KOPT-K1 (cell line): ENCODE measurements around the gene TLN1.

Experiments
- H3K27ac ChIP-seq: fragments of 200-600 bp; sonication (generic); 2 replicates; pipeline ENCODE4 v1.5.1; 2016; ENCODE audit warnings: antibody characterized with exemption, mild to moderate bottlenecking, low read depth, low read length; ENCODE audit not compliant: poor library complexity, severe bottlenecking
- H3K36me3 ChIP-seq: fragments of 200-600 bp; sonication (generic); 2 replicates; pipeline ENCODE4 v1.5.1; 2017; ENCODE audit warnings: antibody characterized with exemption, mild to moderate bottlenecking, low read length, moderate library complexity; ENCODE audit not compliant: insufficient read depth
- H3K9me3 ChIP-seq: fragments of 200-600 bp; sonication (generic); 2 replicates; pipeline ENCODE4 v1.5.1; 2017; ENCODE audit warnings: antibody characterized with exemption, low read length, mild to moderate bottlenecking; ENCODE audit not compliant: insufficient read depth, poor library complexity, severe bottlenecking

Gene TLN1

GRCh38 chr9:35757892-35758275 lies 25.9 kb upstream of the TLN1 start:
- Histone ChIP-seq H3K9me3 (no peaks in the 10 kb centered on the region), H3K36me3 (peaks cover 5% of the 10 kb centered on the region; the same call in 1 of the 2 replicates), H3K27ac (no peak overlapping the region)

- peak overlapping the region; percentile 66 for H3K27ac ChIP-seq
- H3K9me3 ChIP-seq = no peaks in the 10 kb centered on the region
- H3K36me3 ChIP-seq = peaks cover 10% of the 10 kb centered on the region; the same call in 1 of the 2 replicates
These were observed 25.4 kb upstream of the TLN1 start for GRCh38 chr9:35757226-35757891.

- Histone ChIP-seq H3K27ac (peak overlapping the region; percentile 66), H3K9me3 (no peaks in the 10 kb centered on the region), H3K36me3 (peaks cover 13% of the 10 kb centered on the region; the same call in 1 of the 2 replicates)
These were observed 24.6 kb upstream of the TLN1 start for GRCh38 chr9:35756275-35757225.

- peaks cover 13% of the 10 kb centered on the region; the same call in 1 of the 2 replicates for H3K36me3 ChIP-seq
- H3K27ac ChIP-seq = no peak overlapping the region
- H3K9me3 ChIP-seq = no peaks in the 10 kb centered on the region
These were observed 23.1 kb upstream of the TLN1 start for GRCh38 chr9:35755071-35755470.

- H3K36me3 ChIP-seq = peaks cover 13% of the 10 kb centered on the region; the same call in 1 of the 2 replicates
- no peak within 1 kb of the TSS for H3K27ac ChIP-seq
- no peaks in the 10 kb centered on the region for H3K9me3 ChIP-seq
These were observed 22.3 kb upstream of the TLN1 start, which contains the start of gene MSMP for GRCh38 chr9:35754264-35754663. MSMP (minus strand) TSS chr9:35754276; CDS start chr9:35754129, 147 bp downstream.

- Histone ChIP-seq H3K9me3 (no peaks in the 10 kb centered on the region), H3K36me3 (peaks cover 13% of the 10 kb centered on the region; the same call in 1 of the 2 replicates), H3K27ac (no peak overlapping the region)
These were observed 21.5 kb upstream of the TLN1 start for GRCh38 chr9:35753466-35753865.

- Histone ChIP-seq H3K27ac (no peak overlapping the region), H3K9me3 (no peaks in the 10 kb centered on the region), H3K36me3 (peaks cover 13% of the 10 kb centered on the region; the same call in 1 of the 2 replicates)
These were observed 18.2 kb upstream of the TLN1 start for GRCh38 chr9:35750256-35750531.

- peaks cover 15% of the 10 kb centered on the region; the same call in 1 of the 2 replicates for H3K36me3 ChIP-seq
- H3K27ac ChIP-seq = peak overlapping the region; percentile 59
- no peaks in the 10 kb centered on the region for H3K9me3 ChIP-seq
These were observed 17.7 kb upstream of the TLN1 start for GRCh38 chr9:35749515-35750255.

GRCh38 chr9:35748858-35749514 lies 17.0 kb upstream of the TLN1 start, which contains the start of the genes GBA2 and RGP1:
GBA2 (minus strand) TSS chr9:35749228; CDS start chr9:35748704, 524 bp downstream.
RGP1 (plus strand) TSS chr9:35749287; CDS start chr9:35749756, 469 bp downstream.
- Histone ChIP-seq H3K9me3 (no peaks in the 10 kb centered on the region), H3K36me3 (peaks cover 22% of the 10 kb centered on the region), H3K27ac (peak within 1 kb of the TSS; percentile 59)

GRCh38 chr9:35748242-35748857 lies 16.4 kb upstream of the TLN1 start:
- Histone ChIP-seq H3K36me3 (peaks cover 28% of the 10 kb centered on the region), H3K9me3 (no peaks in the 10 kb centered on the region), H3K27ac (peak overlapping the region; percentile 59)

- H3K36me3 ChIP-seq = peaks cover 23% of the 10 kb centered on the region
- no peaks in the 10 kb centered on the region for H3K9me3 ChIP-seq
- no peak overlapping the region for H3K27ac ChIP-seq
These were observed 14.6 kb upstream of the TLN1 start for GRCh38 chr9:35746583-35746982.

- no peaks in the 10 kb centered on the region for H3K9me3 ChIP-seq
- H3K36me3 ChIP-seq = peaks cover 28% of the 10 kb centered on the region
- no peak overlapping the region for H3K27ac ChIP-seq
These were observed 13.6 kb upstream of the TLN1 start for GRCh38 chr9:35745569-35745968.

- H3K36me3 ChIP-seq = peaks cover 44% of the 10 kb centered on the region
These were observed 12.0 kb upstream of the TLN1 start for GRCh38 chr9:35743880-35744518.

GRCh38 chr9:35743452-35743851 lies 11.5 kb upstream of the TLN1 start:
- peaks cover 49% of the 10 kb centered on the region for H3K36me3 ChIP-seq
- H3K9me3 ChIP-seq = no peaks in the 10 kb centered on the region
- no peak overlapping the region for H3K27ac ChIP-seq

More at GRCh38 chr9:35743880-35744518, 12.0 kb upstream of the TLN1 start:
- H3K9me3 ChIP-seq = no peaks in the 10 kb centered on the region
- H3K27ac ChIP-seq = no peak overlapping the region
